Measurements from ENCODE around the gene PEX10. TPM values are rescaled to one million over a fixed set of nuclear protein-coding genes. Genes with fewer than 3 reads are reported as not detected.

The PEX10 gene
- total RNA-seq, 1 donor from 2014 or later: 15.8 TPM

- Histone ChIP-seq H3K27ac (replicated peaks) (no peak overlapping the region), H3K4me1 (no peaks in the 10 kb centered on the region), H3K4me3 (no peak overlapping the region), H3K36me3 (no peaks in the 10 kb centered on the region), H3K9me3 (replicated peaks) (peaks cover 10% of the 10 kb centered on the region), H3K27me3 (ENCODE audit: low read depth) (peaks cover 93% of the 10 kb centered on the region)
- no peak for TF ChIP-seq CTCF (IDR thresholded peaks at IDR 0.05; ENCODE audit: borderline replicate concordance)
- intact Hi-C loops (cut with micrococcal nuclease): no loop called here
- no peak for DNase-seq
Measured at GRCh38 chr1:2429780-2430591, 17.6 kb upstream of the PEX10 start.

GRCh38 chr1:2428490-2428889 is 16.1 kb upstream of the PEX10 start:
- TF ChIP-seq CTCF (IDR thresholded peaks at IDR 0.05; ENCODE audit: borderline replicate concordance): no peak
- H3K4me1 ChIP-seq: no peaks in the 10 kb centered on the region
- H3K9me3 ChIP-seq (replicated peaks): peaks cover 11% of the 10 kb centered on the region
- no peak for DNase-seq
- peaks cover 84% of the 10 kb centered on the region for H3K27me3 ChIP-seq (ENCODE audit: low read depth)
- intact Hi-C loops (cut with micrococcal nuclease): no loop called here
- H3K36me3 ChIP-seq: no peaks in the 10 kb centered on the region
- no peak overlapping the region for H3K4me3 ChIP-seq
- H3K27ac ChIP-seq (replicated peaks): no peak overlapping the region

- intact Hi-C loops (cut with micrococcal nuclease): no loop called here
- peaks cover 16% of the 10 kb centered on the region for H3K9me3 ChIP-seq (replicated peaks)
- H3K27me3 ChIP-seq (ENCODE audit: low read depth): peaks cover 84% of the 10 kb centered on the region
- no peak for TF ChIP-seq CTCF (IDR thresholded peaks at IDR 0.05; ENCODE audit: borderline replicate concordance)
- no peak overlapping the region for H3K27ac ChIP-seq (replicated peaks)
- H3K36me3 ChIP-seq: no peaks in the 10 kb centered on the region
- DNase-seq: no peak
- no peaks in the 10 kb centered on the region for H3K4me1 ChIP-seq
- H3K4me3 ChIP-seq: no peak overlapping the region
Measured at GRCh38 chr1:2427976-2428375, 15.6 kb upstream of the PEX10 start.

- H3K4me1 ChIP-seq: no peaks in the 10 kb centered on the region
- H3K4me3 ChIP-seq: no peak overlapping the region
- no peaks in the 10 kb centered on the region for H3K36me3 ChIP-seq
- intact Hi-C loops (cut with micrococcal nuclease): no loop called here
- no peak overlapping the region for H3K27ac ChIP-seq (replicated peaks)
- H3K9me3 ChIP-seq (replicated peaks): peaks cover 24% of the 10 kb centered on the region
- H3K27me3 ChIP-seq (ENCODE audit: low read depth): peaks cover 84% of the 10 kb centered on the region
- no peak for DNase-seq
- TF ChIP-seq CTCF (IDR thresholded peaks at IDR 0.05; ENCODE audit: borderline replicate concordance): no peak
Measured at GRCh38 chr1:2427051-2427450, 14.7 kb upstream of the PEX10 start.

- no peak for DNase-seq
- no peaks in the 10 kb centered on the region for H3K36me3 ChIP-seq
- no peak for TF ChIP-seq CTCF (IDR thresholded peaks at IDR 0.05; ENCODE audit: borderline replicate concordance)
- no peak overlapping the region for H3K27ac ChIP-seq (replicated peaks)
- H3K4me1 ChIP-seq: no peaks in the 10 kb centered on the region
- no peak overlapping the region for H3K4me3 ChIP-seq
- peaks cover 24% of the 10 kb centered on the region for H3K9me3 ChIP-seq (replicated peaks)
- intact Hi-C loops (cut with micrococcal nuclease): no loop called here
- H3K27me3 ChIP-seq (ENCODE audit: low read depth): peaks cover 84% of the 10 kb centered on the region
Measured at GRCh38 chr1:2426540-2426939, 14.2 kb upstream of the PEX10 start.
